Hepatocyte (in vitro differentiated cells): ENCODE measurements around the gene ASXL3.

ENCODE experiments used
- CTCF ChIP-seq: fragments of 200-600 bp; sonication (generic); IDR thresholded peaks from 2 replicates; pipeline ENCODE4 v1.5.1; 2016; ENCODE audit warnings: antibody characterized with exemption, mild to moderate bottlenecking; ENCODE audit not compliant: poor library complexity
- EZH2 ChIP-seq: fragments of 200-600 bp; sonication (generic); IDR thresholded peaks from 2 replicates; pipeline ENCODE4 v1.6.1; 2016; ENCODE audit warnings: antibody characterized with exemption, mild to moderate bottlenecking, borderline replicate concordance

GRCh38 chr18:33750366-33750765 lies 172.3 kb downstream of the ASXL3 start:
- no peak for TF ChIP-seq CTCF
- TF ChIP-seq EZH2: no peak
